Ishikawa (cell line): ENCODE data around the gene ELANE.

Experiments
- CEBPB ChIP-seq: IDR thresholded peaks from 2 replicates; pipeline ENCODE4 v1.6.1; 2012
- CREB1 ChIP-seq: IDR thresholded peaks from 2 replicates; pipeline ENCODE4 v1.6.1; 2012; ENCODE audit warnings: low read depth
- EGR1 ChIP-seq: IDR thresholded peaks from 2 replicates; pipeline ENCODE4 v1.6.1; 2012
- EP300 ChIP-seq: IDR thresholded peaks from 2 replicates; pipeline ENCODE4 v1.6.1; 2012; ENCODE audit warnings: borderline replicate concordance
- FOXM1 ChIP-seq: IDR thresholded peaks from 2 replicates; pipeline ENCODE4 v1.6.1; 2012; ENCODE audit warnings: low read depth, borderline replicate concordance
- NFIC ChIP-seq: IDR thresholded peaks from 2 replicates; pipeline ENCODE4 v1.6.1; 2012
- RAD21 ChIP-seq: IDR thresholded peaks from 2 replicates; pipeline ENCODE4 v1.6.1; 2012; ENCODE audit warnings: low read depth
- TAF1 ChIP-seq: IDR thresholded peaks from 2 replicates; pipeline ENCODE4 v1.6.1; 2012; ENCODE audit warnings: low read depth, mild to moderate bottlenecking
- TCF12 ChIP-seq: IDR thresholded peaks from 2 replicates; pipeline ENCODE4 v1.6.1; 2012; ENCODE audit warnings: low read depth
- TEAD4 ChIP-seq: IDR thresholded peaks from 2 replicates; pipeline ENCODE4 v1.6.1; 2012
- YY1 ChIP-seq: IDR thresholded peaks from 2 replicates; pipeline ENCODE4 v1.6.1; 2012; ENCODE audit warnings: low read depth
- ZBTB7A ChIP-seq: IDR thresholded peaks from 2 replicates; pipeline ENCODE4 v1.6.1; 2012; ENCODE audit warnings: low read depth
- TF ChIP-seq, protein P1 (sequence below): IDR thresholded peaks from 2 replicates; pipeline ENCODE4 v1.6.1; 2012
- TF ChIP-seq, protein P2 (sequence below): IDR thresholded peaks from 2 replicates; pipeline ENCODE4 v1.6.1; 2012; ENCODE audit warnings: low read depth, mild to moderate bottlenecking
- TF ChIP-seq, protein P3 (sequence below): IDR thresholded peaks from 2 replicates; pipeline ENCODE4 v1.6.1; 2012

The ELANE gene

DNA sequence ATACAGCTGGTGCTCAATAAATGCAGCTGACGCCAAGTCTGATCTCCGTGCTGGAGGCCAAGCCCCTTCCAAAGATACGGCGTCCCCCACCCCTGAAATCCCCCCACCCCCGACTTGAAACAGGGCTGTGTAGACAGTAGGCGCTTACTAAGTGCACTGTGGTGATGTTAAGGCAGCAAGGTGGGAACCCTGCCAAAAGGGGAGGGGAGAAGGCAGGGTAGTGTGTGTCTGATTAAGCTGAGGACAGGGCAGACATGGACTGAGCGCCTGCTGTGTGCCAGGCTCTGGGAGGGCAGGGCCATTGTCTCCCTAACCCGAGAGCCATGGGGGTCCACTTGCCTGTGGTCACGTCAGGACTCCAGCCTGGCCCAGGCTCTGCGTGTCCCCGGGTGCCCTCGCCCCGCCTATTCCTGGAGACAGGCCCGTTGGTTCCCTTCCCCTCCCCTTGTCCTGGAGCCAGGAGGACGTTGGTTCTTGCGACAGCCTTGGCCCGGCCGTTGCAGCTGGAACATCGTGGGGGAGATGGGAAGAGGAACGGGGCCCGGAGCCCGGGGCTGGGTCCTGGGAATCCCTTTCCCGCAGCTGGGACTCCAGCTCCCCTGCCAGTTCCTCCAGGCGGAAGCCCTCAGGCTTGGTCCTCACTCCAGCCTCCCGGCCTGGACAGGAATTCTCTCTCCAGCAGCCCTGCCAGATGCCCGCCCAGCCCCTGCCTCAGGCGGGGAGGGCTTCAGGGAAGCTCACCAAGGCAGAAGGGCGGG lies 1.7 kb upstream of the ELANE start:
- TF ChIP-seq EGR1 (no peak), ZBTB7A (peak; percentile 55; the same call in 1 of the 2 replicates), CEBPB (peak; percentile 92), FOXM1 (peak; percentile 74; the same call in 1 of the 2 replicates), TAF1 (no peak), YY1 (peak; percentile 68), NFIC (peak; percentile 98), RAD21 (peak; percentile 5; the same call in 1 of the 2 replicates), TCF12 (peak; percentile 98), TEAD4 (peak; percentile 85), EP300 (peak; percentile 96)
- TF ChIP-seq, protein P1, sequence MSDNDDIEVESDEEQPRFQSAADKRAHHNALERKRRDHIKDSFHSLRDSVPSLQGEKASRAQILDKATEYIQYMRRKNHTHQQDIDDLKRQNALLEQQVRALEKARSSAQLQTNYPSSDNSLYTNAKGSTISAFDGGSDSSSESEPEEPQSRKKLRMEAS, result peak; percentile 54
- TF ChIP-seq, protein P2, sequence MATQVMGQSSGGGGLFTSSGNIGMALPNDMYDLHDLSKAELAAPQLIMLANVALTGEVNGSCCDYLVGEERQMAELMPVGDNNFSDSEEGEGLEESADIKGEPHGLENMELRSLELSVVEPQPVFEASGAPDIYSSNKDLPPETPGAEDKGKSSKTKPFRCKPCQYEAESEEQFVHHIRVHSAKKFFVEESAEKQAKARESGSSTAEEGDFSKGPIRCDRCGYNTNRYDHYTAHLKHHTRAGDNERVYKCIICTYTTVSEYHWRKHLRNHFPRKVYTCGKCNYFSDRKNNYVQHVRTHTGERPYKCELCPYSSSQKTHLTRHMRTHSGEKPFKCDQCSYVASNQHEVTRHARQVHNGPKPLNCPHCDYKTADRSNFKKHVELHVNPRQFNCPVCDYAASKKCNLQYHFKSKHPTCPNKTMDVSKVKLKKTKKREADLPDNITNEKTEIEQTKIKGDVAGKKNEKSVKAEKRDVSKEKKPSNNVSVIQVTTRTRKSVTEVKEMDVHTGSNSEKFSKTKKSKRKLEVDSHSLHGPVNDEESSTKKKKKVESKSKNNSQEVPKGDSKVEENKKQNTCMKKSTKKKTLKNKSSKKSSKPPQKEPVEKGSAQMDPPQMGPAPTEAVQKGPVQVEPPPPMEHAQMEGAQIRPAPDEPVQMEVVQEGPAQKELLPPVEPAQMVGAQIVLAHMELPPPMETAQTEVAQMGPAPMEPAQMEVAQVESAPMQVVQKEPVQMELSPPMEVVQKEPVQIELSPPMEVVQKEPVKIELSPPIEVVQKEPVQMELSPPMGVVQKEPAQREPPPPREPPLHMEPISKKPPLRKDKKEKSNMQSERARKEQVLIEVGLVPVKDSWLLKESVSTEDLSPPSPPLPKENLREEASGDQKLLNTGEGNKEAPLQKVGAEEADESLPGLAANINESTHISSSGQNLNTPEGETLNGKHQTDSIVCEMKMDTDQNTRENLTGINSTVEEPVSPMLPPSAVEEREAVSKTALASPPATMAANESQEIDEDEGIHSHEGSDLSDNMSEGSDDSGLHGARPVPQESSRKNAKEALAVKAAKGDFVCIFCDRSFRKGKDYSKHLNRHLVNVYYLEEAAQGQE, result no peak

DNA sequence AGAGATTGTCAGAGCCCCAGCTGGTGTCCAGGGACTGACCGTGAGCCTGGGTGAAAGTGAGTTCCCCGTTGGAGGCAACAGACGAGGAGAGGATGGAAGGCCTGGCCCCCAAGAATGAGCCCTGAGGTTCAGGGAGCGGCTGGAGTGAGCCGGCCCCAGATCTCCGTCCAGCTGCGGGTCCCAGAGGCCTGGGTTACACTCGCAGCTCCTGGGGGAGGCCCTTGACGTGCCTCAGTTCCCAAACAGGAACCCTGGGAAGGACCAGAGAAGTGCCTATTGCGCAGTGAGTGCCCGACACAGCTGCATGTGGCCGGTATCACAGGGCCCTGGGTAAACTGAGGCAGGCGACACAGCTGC lies 1.1 kb upstream of the ELANE start:
- TF ChIP-seq TEAD4 (no peak), CREB1 (no peak), TAF1 (no peak), EP300 (no peak), TCF12 (no peak), YY1 (no peak), EGR1 (no peak), FOXM1 (no peak)
- TF ChIP-seq, protein P1, result no peak
- TF ChIP-seq, protein P3, sequence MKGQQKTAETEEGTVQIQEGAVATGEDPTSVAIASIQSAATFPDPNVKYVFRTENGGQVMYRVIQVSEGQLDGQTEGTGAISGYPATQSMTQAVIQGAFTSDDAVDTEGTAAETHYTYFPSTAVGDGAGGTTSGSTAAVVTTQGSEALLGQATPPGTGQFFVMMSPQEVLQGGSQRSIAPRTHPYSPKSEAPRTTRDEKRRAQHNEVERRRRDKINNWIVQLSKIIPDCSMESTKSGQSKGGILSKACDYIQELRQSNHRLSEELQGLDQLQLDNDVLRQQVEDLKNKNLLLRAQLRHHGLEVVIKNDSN, result no peak
- TF ChIP-seq, protein P2, result no peak

DNA sequence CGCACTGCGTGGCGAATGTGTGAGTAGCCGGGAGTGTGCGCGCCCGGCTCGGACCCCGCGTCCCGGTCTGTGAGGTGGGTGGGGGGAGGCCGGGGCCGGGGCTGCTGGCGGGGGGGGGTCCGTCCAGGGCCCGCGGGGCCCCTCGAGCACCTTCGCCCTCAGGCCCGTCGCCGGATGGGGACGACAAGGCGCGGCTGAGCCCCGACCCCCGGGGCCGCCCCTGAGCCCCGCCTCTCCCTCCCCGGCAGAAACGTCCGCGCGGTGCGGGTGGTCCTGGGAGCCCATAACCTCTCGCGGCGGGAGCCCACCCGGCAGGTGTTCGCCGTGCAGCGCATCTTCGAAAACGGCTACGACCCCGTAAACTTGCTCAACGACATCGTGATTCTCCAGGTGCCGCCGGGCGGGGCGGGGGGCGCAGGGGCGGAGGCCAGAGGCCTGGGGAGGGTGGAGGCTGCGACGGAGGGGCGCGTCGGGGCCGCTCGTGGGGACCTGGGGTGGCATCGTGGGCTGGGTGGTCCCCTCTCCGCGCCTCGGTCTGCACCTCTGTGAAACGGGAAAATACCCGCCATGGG lies 997 bp downstream of the ELANE start:
- TF ChIP-seq FOXM1 (no peak), TAF1 (no peak), CREB1 (no peak), EGR1 (no peak), CEBPB (no peak), YY1 (no peak), NFIC (no peak), ZBTB7A (no peak; the same call in 1 of the 2 replicates), EP300 (no peak)
- TF ChIP-seq, protein P2, result no peak

DNA sequence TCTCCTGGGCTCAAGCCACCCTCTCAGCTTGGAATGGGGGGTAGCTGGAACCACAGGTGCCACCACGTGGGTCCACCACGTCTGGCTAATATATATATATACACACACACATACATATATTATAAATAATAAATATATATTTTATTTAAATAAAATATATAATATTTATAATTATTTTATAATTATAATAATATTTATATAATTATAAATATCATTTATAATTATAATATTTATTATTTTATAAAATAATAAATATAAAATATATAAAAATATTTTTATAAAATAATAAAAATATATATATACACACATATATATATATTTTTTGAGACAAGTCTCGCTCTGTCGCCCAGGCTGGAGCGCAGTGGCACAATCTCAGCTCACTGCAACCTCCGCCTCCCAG lies 2.4 kb downstream of the ELANE start:
- TF ChIP-seq, protein P2, result no peak
- no peak for TF ChIP-seq NFIC
- no peak for TF ChIP-seq RAD21
- no peak for TF ChIP-seq ZBTB7A
- TF ChIP-seq TCF12, result no peak
- no peak for TF ChIP-seq EP300
- no peak for TF ChIP-seq YY1
- TF ChIP-seq, protein P3, result no peak
- TF ChIP-seq, protein P1, result no peak
- TF ChIP-seq TEAD4, result no peak
- no peak for TF ChIP-seq TAF1
- TF ChIP-seq CEBPB, result no peak
- no peak for TF ChIP-seq EGR1
- TF ChIP-seq CREB1, result no peak
- no peak for TF ChIP-seq FOXM1
